GM13976 (cell line): ENCODE measurements around the gene DAZAP1.
A peak's percentile ranks its signal among the peaks of the same experiment; 100 is the strongest.
"Not testable (repeated sequence)": the region's sequence is repeated elsewhere in the genome, so short reads cannot be mapped to it uniquely, and the experiment has no call there.

Experiments
- DNase-seq: peaks from one replicate; pipeline ENCODE4 v3.0.0; 2012; ENCODE audit warnings: low spot score
- in situ Hi-C: fragments of 300-500 bp; cut with MboI; formaldehyde crosslinking; loops from one replicate; pipeline ENCODE4 v1.12.0; 2022; ENCODE audit warnings: low sequenced_read_pairs, mixed read lengths, inconsistent platforms; ENCODE audit not compliant: unreplicated experiment
- TF ChIP-seq, protein P1 (sequence below): IDR thresholded peaks from 2 replicates; pipeline ENCODE4 v1.5.1; 2012; ENCODE audit warnings: borderline replicate concordance, mild to moderate bottlenecking; ENCODE audit not compliant: insufficient read depth; ENCODE audit errors: extremely low read depth, missing control alignments, control extremely low read depth

DAZAP1 gene

DNA sequence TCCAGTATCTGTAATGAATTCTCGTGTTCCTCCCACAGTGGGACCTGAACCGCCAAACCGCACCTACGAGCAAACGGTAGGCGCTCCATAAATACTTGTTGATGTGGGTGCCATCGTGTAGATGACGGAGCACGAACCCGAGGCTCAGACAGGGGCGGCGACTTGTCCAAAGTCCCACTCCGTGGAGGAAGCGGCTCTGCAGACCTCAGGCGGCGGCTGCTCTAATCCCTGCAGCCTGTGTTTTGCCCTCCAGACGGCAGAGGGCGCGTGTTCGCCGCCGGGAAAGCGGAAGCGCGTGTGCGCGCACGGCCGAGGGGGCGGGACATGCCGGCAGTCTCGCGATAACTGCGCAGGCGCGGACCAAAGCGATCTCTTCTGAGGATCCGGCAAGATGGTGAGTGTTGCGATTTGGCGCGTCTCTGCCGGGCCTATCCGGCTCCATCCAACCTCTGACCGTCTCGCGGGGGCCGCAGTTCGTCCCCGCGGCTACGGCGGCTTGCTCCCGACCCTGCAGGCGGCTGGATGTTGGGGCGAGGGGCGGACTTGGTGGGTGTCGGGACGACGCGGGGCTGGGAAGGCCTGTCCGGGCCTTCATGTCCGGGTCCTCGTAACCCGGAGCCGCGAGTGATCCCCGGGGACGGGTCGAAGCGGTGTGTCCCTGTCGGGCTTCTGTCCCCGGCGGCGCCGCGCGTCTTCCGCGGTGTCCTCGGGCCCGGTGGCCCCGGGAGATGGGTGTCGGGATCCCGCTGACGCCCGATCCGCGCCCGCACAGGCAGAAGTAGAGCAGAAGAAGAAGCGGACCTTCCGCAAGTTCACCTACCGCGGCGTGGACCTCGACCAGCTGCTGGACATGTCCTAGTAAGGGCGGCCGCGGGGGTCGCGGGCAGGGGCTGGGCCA, 30.9 kb downstream of the DAZAP1 start, which contains the start of gene RPS15:
Gene RPS15 (plus strand): TSS at position 362 of the 898 bp plus-strand sequence. CDS start 30 bp downstream, at position 392.
- TF ChIP-seq, protein P1, sequence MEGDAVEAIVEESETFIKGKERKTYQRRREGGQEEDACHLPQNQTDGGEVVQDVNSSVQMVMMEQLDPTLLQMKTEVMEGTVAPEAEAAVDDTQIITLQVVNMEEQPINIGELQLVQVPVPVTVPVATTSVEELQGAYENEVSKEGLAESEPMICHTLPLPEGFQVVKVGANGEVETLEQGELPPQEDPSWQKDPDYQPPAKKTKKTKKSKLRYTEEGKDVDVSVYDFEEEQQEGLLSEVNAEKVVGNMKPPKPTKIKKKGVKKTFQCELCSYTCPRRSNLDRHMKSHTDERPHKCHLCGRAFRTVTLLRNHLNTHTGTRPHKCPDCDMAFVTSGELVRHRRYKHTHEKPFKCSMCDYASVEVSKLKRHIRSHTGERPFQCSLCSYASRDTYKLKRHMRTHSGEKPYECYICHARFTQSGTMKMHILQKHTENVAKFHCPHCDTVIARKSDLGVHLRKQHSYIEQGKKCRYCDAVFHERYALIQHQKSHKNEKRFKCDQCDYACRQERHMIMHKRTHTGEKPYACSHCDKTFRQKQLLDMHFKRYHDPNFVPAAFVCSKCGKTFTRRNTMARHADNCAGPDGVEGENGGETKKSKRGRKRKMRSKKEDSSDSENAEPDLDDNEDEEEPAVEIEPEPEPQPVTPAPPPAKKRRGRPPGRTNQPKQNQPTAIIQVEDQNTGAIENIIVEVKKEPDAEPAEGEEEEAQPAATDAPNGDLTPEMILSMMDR: peak; percentile 98
- in situ Hi-C loops: no loop called here
- peak; percentile 99 for DNase-seq

DNA sequence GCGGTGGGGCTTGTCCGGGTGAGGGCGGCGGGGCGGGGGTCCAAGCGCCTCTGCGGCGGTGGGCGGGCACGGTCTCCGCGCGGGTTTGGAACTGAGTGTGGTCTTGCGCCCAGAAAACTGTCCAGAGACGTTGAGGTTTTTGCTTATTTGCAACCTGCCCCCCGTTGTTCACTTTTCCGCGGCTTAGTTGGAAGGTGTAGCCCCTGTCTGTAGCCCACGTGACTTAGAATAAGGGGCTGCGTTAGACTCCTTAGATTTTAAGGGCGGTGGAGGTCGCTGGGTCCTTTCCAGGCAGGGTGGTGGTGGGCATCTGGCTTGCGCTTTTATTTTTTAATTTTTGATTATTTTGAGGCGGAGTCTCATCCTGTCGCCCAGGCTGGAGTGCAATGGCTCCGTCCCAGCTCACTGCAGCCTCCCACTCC, 31.6 kb downstream of the DAZAP1 start:
- DNase-seq: no peak
- in situ Hi-C loops: no loop called here

DNA sequence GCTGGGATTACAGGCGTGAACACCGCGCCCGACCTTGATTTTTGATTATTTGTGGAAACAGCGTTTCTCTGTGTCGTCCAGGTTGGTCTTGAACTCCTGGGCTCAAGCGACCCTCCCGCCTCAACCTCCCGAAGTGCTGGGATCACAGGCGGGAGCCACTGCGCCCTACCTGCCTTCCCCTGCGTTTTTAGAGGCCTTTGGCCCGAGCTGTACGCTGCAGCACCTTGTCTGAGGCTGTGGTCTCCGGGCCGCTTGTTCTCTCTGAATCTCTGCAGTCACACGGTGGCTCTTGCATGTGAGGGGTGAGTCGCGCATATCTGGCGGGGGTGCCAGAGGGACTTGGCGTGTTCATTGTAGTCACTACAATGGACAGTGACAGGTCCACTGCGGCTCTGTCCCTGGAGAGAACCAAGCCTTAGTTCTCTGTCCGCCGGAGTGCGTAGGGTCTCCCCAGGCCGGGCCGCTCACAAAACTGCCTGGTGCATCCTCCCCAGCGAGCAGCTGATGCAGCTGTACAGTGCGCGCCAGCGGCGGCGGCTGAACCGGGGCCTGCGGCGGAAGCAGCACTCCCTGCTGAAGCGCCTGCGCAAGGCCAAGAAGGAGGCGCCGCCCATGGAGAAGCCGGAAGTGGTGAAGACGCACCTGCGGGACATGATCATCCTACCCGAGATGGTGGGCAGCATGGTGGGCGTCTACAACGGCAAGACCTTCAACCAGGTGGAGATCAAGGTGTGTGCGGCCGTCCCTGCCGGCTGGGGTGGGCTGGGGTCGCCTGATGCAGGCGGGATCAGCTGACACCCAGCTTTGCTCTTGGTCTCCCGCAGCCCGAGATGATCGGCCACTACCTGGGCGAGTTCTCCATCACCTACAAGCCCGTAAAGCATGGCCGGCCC, 32.4 kb downstream of the DAZAP1 start:
- DNase-seq, in situ Hi-C loops: not testable (repeated sequence)

More for the DNA sequence above, 31.6 kb downstream of the DAZAP1 start:
- TF ChIP-seq, protein P1: no peak

DNA sequence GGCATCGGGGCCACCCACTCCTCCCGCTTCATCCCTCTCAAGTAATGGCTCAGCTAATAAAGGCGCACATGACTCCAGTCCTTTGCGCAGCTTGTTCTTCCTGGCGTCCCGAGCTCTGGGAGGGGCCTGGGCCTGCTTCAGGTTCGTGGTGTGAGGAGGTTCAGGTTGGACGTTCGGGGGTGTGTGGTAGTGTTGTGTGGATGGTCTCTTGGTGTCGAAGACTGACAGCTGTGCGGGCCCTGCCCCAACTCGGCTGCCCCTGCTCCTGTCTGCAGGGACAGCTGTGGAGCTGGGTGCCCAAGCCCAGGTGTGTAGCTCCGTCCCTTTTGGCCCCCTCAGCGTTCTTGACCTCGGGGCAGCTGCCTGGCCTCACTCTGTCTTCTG, 33.0 kb downstream of the DAZAP1 start:
- TF ChIP-seq, protein P1: no peak
- in situ Hi-C loops: no loop called here
- no peak for DNase-seq

DNA sequence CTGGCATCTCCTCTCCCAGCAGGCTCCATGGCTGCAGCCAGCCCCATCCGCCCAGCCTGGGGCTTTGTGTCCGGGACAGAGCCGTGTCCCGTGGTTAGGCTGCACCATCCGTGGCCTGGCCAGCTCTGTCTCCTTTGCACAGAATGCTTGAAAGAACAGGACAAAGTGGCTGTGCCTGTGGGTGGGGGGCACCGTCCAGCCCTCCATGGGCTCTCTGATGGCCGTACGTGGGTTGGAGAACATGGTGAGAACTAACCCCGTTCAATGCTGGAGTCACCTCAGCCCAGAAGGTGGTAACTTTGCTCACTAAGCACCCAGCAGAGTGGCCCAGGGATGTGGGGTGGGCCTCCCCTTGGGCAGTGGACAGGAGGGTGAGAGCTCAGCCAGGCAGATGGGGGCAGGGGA, 33.6 kb downstream of the DAZAP1 start:
- in situ Hi-C loops: no loop called here
- no peak for DNase-seq
- TF ChIP-seq, protein P1: no peak

DNA sequence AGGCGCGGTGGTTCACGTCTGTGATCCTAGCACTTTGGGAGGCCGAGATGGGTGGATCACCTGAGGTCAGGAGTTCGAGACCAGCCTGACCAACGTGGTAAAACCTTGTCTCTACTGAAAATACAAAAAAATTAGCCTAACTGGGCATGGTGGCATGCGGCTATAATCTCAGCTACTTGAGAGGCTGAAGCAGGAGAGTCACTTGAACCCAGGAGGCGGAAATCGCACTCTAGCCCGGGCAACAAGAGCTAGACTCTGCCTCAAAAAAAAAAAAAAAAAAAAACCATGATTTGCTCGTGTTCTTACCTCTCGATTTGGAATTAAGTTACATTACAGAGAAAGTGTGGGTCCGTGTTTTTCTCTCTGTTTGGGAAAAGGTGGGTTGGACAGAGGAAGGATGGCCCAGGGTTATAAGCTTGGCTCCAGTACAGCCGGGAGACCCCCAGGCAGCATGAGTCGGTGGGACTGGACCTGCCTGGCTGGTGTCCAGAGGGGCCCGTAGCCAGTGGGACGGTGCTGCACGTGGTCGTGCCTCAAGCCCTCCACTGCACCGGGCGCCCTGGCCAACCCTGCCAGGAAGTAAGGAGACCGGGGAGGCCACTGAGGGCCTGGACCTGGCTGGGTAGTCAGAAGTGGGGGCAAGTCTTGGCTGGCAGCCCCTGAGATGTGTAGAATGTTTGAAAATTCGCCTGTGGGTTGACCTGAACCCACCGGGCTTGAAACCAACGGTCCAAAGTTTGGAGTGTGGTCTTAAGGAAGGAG, 34.5 kb downstream of the DAZAP1 start:
- DNase-seq: no peak
- in situ Hi-C loops: no loop called here
- TF ChIP-seq, protein P1: no peak
